RWPE1 (cell line): ENCODE data around the gene VAMP3.
A peak's percentile ranks its signal among the peaks of the same experiment; 100 is the strongest.

Experiments
- CTCF ChIA-PET: fragments of 350-600 bp; sonication (Branson Sonifier 250); formaldehyde crosslinking; extraction: SDS; loops from one replicate; lab custom pipeline; 2021; lab: Yijun Ruan, JAX
- POLR2A ChIA-PET: fragments of 400-600 bp; formaldehyde crosslinking; extraction: SDS; loops from one replicate; lab custom pipeline; 2020; ENCODE audit warnings: antibody characterized with exemption; ENCODE audit not compliant: low non-redundant PET; lab: Yijun Ruan, JAX
- DNase-seq: peaks from one replicate; pipeline ENCODE4 v3.0.0; 2012; ENCODE audit warnings: low spot score
- H3K27ac ChIP-seq: fragments of 450-650 bp; 2 replicates; pipeline ENCODE4 v1.5.1; 2017
- TF ChIP-seq, protein P1 (sequence below): fragments of 450-650 bp; conservative IDR thresholded peaks from 2 replicates; pipeline ENCODE4 v1.5.1; 2017; ENCODE audit warnings: low read depth, mild to moderate bottlenecking

The VAMP3 gene

DNA sequence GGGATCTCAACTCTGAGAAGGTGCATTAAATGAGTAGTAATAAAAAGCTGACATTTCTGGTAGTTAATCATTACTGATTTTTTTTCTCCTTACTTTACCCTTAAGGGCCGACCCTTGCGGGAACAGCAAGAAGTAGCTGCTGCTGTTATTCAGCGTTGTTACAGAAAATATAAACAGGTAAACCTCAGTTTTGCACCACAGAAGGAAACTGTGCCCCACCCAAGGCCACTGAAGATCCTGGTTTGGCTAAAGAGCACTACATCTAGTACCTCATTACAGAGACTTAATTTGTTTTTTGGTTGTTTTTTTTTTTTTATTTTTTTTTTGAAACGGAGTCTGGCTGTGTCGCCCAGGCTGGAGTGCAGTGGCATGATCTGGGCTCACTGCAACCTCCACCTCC is 23.5 kb upstream of the VAMP3 start:
- ChIA-PET CTCF (interaction anchor here (11.5 kb wide), 1 partner anchor 80 kb away, joined by 289 read pairs; no protein-coding TSS in a partner anchor), POLR2A (no interaction called here)
- no peak overlapping the region for H3K27ac ChIP-seq
- TF ChIP-seq, protein P1, sequence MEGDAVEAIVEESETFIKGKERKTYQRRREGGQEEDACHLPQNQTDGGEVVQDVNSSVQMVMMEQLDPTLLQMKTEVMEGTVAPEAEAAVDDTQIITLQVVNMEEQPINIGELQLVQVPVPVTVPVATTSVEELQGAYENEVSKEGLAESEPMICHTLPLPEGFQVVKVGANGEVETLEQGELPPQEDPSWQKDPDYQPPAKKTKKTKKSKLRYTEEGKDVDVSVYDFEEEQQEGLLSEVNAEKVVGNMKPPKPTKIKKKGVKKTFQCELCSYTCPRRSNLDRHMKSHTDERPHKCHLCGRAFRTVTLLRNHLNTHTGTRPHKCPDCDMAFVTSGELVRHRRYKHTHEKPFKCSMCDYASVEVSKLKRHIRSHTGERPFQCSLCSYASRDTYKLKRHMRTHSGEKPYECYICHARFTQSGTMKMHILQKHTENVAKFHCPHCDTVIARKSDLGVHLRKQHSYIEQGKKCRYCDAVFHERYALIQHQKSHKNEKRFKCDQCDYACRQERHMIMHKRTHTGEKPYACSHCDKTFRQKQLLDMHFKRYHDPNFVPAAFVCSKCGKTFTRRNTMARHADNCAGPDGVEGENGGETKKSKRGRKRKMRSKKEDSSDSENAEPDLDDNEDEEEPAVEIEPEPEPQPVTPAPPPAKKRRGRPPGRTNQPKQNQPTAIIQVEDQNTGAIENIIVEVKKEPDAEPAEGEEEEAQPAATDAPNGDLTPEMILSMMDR = no peak
- DNase-seq = no peak

DNA sequence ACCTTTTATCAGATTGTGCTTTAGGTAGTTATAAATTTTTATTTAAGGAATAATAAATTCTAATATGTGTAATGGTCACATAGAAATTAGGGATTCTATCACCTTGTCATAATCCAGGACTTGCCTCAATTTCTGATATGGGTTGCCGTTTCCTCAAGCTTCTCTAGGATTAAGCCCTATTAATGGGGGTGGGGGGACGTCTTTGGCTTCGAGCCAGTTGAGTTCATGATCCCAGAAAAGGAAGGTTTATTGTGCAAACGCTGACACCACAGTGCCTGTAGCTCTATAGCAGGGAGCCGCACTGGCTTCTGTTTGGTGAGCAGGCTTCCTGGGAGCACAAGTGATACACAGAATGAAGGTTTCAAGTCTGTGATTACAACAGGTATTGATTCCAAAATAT is 22.0 kb upstream of the VAMP3 start:
- no peak overlapping the region for H3K27ac ChIP-seq
- ChIA-PET POLR2A (no interaction called here), CTCF (interaction anchor here (0.6 to 11.5 kb wide), 2 partner anchors 81 to 483 kb away, joined by 4 to 289 read pairs; no protein-coding TSS in a partner anchor)
- DNase-seq = no peak
- TF ChIP-seq, protein P1 = no peak

DNA sequence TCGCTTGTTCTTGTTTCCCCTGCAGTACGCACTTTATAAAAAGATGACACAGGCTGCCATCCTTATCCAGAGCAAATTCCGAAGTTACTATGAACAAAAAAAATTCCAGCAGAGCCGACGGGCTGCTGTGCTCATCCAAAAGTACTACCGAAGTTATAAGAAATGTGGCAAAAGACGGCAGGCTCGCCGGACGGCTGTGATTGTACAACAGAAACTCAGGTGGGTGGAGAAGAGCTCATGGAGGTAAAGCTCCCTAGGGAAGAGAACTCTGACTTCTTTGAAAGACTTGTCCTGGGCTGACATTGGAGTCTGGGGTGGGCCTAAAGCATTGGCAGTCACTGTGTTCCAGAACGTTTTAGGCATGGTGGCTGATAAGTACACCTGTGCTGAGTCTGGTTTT is 19.9 kb upstream of the VAMP3 start:
- DNase-seq = no peak
- CTCF ChIA-PET = interaction anchor here (0.7 to 11.5 kb wide), 2 partner anchors 83 to 1055 kb away, joined by 4 to 289 read pairs; no protein-coding TSS in a partner anchor
- H3K27ac ChIP-seq = no peak overlapping the region
- POLR2A ChIA-PET = no interaction called here
- TF ChIP-seq, protein P1 = no peak

DNA sequence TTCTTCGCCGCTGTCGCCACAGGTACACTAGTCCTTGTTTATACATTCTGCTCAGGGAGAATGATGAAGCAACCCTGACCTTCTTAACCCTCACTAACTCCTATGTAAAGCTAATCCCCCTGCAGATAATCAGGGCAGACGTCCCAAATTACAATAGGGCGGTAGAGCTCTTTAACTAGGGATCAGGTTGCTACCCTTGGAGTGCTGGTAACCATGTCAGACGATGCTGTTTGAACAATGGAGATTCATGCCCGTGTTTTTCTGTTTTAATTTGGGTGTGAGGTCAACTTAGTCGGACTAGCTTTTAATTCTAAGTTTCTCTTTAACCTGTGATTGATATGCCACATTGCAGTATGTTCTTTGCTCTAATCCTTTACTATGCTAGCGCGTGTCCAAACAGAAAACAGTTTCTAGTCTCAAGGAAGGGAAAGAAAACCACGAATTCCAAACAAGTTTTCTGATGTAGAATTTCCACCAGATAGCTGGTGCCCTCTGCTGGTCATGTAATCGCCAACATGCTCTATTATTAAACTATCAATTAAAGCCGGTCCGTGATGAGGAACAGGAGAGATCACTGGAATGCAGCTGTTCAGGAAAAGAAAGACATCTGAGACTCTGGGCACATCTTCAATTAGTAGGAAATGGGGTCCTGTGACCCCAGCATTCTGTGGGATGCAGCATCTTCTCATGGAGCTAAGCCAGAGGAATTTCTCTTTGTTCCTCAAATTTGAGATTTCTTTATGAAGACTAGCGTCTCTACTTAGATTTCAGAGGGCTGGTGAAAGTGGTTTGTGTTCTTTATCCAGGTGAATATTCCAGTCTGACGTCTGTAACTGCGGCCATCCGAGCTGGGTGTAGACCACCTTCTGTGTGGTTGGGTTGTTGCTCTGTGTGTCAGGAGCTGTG is 18.3 kb upstream of the VAMP3 start:
- peak; percentile 44 for DNase-seq
- POLR2A ChIA-PET = no interaction called here
- TF ChIP-seq, protein P1 = peak; percentile 84
- no peak overlapping the region for H3K27ac ChIP-seq
- CTCF ChIA-PET = interaction anchor here (0.6 to 11.5 kb wide), 19 partner anchors 9 to 1048 kb away, joined by 3 to 289 read pairs (median 4); no protein-coding TSS in a partner anchor

DNA sequence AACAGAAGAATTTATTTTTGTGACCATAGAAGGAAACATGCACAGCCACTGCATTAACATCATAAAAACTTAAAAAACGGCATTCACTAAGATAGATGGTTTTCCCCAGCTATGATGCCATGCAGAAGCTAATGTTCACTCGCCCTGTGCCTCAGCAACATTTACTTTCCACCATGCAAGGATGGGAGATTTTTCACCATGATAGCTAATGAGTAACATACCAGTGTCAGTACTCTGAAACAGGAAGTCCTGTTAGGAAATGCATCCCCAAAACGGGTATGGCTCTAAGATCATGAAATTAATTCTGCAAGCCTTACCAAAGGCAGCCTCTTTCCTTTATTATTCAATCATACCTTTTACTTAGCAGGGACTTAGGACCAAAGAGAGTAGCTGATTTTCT is 17.5 kb upstream of the VAMP3 start:
- H3K27ac ChIP-seq = no peak overlapping the region
- ChIA-PET POLR2A (no interaction called here), CTCF (interaction anchor here (0.6 to 11.5 kb wide), 7 partner anchors 9 to 121 kb away, joined by 3 to 289 read pairs (median 5); no protein-coding TSS in a partner anchor)
- TF ChIP-seq, protein P1 = no peak
- DNase-seq = no peak

DNA sequence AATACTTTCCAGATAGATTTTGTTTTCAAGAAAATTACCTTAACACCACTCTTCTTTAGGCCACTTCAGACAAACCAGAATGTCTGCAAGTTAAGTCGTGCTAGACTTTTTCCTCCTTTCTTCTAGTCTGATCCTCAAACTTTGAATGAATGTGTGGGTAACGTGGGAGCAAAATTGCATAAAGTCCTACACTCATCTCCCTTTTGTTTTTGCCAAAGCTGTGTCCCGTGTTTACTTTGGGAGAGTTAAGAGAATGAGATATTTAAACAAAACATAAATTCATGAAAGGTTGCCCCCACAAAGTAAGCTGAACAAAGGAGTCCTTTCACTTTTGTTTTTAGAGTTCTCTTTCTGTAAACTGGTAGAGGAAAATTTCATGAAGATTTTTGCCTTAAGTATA is 16.9 kb upstream of the VAMP3 start:
- CTCF ChIA-PET = interaction anchor here (0.6 to 11.5 kb wide), 2 partner anchors 86 to 122 kb away, joined by 3 to 289 read pairs; no protein-coding TSS in a partner anchor
- TF ChIP-seq, protein P1 = no peak
- no peak overlapping the region for H3K27ac ChIP-seq
- DNase-seq = no peak
- POLR2A ChIA-PET = no interaction called here
